Activated CD4-positive, alpha-beta T cell treated with anti-CD3 and anti-CD28 coated beads, Interleukin-2, amount 50 U/mL, for 24 hours (primary cell): ENCODE results near the gene EOLA1.
"Not testable (repeated sequence)": the region's sequence is repeated elsewhere in the genome, so short reads cannot be mapped to it uniquely, and the experiment has no call there.

Experiments used
- DNase-seq, 2 donors: peaks; one replicate each; pipeline ENCODE4 v3.0.0-alpha.2; 2020; ENCODE audit warnings: low read depth in 1 of 2, low spot score in 1 of 2

EOLA1 gene

DNA sequence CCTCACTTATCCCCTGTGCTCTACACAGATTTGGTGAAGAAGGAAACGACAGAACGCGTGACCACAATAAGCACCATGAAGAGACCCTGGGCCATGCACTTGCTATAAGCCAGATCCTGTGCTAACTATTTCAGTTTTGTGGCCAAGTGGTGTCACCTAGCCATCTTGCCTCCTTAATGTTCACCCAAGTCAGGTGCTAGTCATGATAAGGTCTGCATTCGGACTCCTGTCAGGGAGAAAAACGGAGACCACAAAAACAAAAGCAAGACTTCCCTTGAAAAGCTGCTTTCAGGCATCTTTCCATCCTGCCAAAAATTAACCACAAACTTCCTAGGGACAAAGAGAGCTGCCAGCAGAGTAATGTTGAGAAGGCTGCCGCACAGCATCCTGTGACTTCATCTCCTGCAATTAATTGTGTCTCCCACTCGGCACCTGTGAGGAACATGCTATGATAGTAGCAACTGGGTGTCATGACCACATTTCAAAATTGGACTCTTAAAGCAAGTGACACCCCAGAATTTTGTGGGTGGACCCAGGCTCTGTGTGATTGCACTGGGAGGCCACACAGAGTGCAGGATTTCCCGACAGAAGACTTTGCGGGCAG, 26.9 kb upstream of the EOLA1 start:
- DNase-seq: no peak

DNA sequence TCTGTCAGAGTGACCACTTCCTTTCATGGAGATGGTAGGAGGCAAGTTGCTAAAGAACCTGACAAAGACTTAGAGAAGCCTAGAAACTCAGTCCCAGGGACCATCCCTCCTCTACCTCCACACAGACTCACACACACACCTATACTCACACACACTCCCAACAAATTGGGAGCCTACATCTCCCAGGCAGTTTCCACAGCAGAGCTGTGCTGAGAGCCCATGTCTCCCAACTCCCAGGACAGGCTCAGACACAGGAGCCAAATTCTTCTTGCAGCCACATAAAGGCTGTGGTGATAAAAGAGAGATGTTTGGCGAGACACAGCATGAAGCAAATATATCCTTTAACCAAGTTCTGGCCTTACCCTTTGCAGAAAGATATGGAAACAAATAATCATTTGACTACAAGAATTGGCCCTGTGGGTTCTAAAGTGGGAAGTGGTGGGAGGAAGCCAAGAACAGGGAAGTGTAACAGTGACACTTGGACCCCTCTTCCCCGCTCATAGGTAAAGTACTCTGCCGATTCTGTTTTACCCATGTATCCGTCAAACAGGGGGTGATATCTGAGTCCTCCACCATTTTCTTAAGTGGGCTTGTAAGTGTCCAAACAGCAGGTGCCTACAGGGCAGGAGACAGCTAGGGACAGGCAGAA, 24.7 kb upstream of the EOLA1 start:
- no peak for DNase-seq

DNA sequence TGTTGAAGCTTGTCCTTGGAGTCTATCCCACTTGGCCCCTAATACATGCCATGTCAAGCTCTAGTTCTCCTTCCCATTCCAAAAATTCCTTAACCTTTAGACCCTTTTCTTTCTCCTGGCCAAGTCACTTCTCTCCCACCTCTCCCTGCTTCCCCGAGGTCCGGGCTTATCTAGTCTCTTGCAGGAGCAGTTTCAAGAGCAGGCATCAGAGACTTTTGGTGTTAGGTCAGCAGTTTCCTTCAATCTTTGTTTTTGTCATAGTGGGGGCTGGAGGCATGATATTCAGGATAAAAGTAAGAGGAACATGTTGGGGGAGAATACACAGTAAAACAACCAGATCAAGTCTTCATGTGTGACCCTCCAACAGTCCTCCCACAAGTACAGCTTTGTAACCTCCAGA, 24.2 kb upstream of the EOLA1 start:
- no peak for DNase-seq

DNA sequence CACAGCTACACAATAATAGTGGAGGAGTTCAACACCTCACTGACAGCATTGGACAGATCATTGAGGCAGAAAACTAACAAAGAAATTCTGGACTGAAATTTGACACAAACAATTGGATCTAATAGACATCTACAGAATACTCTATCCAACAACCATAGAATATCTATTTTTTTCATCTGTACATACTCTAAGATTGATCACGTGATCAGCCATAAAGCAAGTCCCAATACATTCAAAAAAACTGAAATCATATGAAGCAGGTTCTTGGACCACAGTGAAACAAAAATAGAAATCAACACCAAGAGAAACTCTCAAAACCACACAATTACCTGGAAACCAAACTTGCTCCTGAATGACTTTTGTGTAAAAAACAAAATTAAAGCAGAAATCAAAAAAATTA, 23.5 kb upstream of the EOLA1 start:
- no peak for DNase-seq

DNA sequence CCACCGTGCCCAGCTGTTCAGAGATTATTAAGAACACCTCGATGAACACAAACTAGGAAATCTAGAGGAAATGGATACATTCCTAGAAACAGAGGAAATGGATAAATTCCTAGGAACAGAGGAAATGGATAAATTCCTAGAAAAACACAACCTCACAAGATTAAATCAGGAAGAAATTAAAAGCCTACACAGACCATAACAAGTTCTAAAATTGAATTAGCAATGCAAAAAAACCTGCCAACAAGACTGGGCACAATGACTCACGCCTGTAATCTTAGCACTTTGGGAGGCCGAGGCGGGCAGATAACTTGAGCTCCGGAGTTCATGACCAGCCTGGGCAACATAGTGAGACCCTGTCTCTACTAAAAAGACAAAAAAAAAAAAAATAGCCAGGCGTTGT, 22.6 kb upstream of the EOLA1 start:
- no peak for DNase-seq

DNA sequence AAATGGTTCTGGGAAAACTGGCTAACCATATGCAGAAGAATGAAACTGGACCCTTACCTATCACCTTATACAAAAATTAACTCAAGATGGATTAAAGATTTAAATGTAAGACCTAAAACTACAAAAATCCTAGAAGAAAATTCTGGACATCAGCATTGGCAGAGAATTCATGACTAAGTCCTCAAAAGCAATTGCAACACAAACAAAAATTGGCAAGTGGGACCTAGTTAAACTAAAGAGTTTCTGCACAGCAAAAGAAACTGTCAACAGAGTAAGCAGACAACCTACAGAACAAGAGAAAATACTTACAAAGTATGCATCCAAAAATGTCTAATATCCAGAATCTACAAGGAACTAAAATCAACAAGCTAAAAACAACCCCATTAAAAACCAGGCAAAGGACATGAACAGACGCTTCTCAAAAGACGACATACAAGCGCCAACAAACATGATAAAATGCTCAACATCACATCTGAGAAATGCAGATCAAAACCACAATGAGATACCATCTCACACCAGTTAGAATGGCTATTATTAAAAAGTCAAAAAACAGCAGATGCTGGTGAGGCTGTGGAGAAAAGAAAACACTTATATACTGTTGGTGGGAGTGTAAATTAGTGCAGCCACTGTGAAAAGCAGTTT, 20.1 kb upstream of the EOLA1 start:
- not testable (repeated sequence) for DNase-seq

DNA sequence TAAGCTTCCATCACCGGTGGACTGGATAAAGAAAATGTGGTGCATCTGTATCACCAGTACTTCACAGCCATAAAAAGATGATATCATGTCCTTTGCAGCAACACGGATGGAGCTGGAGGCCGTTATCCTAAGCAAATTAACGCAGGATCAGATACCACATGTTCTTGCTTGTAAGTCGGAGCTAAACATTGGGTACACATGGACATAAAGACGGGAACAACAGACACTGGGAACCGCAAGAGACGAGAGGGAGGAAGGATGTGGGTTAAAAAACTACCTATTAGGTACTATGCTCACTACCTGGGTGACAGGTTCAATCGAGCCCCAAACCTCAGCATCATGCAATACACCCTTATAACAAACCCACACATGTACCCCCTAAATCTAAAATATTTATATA, 19.4 kb upstream of the EOLA1 start:
- no peak for DNase-seq

DNA sequence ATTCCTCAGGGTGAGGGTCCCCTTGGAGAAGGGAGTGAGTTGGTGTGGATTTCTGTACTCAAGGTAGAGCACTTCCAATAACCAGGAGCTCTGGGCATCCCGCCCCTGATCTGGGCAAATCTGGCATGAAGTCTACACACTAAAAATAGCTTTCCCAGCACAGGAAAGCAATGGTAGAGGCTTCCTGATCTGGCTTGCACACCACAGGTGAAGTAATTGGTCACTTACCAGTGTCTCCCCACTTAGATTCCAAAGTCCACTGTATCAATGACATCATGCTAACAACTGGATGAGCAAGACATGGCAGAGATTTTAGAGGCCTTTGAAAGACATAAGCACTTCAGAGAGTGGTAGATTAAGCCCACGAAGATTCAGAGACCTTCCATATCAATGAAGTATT, 17.9 kb upstream of the EOLA1 start:
- DNase-seq: no peak

DNA sequence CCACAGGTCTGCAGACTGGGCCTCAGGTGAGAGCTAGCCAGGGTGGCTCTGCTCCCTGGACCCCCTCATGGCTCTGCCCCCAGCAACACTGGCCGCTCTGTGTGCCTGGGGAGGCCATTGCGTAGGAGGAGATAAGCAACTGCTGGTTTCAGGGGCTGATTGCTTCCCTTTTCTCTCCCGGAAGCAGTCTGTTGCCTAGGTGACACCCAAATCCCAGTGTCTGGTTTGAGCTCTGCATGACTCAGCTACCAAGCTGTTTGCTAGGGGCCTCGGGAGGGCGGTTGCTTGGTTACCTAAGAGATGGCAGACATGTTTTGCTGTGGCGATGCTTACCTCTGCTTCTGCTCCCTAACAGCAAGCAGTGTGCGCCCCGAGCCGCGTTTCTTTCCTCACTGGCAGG, 15.4 kb upstream of the EOLA1 start:
- DNase-seq: peak in 1 of 2 donors; percentile 47

DNA sequence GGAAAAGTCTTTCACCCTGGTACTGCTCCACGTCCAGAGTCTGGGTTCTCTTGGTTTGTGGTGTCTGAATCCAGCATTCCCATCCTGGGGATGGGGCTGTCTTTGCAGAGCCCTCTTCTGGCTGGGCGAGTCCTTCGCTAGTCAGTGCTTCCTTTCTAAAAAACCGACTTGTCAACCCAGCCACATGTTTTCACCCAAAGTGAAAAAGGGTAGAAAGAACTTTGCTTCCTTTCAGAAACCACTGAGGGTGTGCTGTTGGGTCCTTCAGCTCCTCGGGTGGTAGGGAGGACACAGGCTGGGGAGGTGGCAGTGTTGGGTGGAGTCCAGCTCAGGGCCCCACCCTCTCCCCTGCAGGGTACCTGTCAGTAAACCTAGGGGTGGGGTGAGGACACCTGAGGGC, 14.9 kb upstream of the EOLA1 start:
- not testable (repeated sequence) for DNase-seq

DNA sequence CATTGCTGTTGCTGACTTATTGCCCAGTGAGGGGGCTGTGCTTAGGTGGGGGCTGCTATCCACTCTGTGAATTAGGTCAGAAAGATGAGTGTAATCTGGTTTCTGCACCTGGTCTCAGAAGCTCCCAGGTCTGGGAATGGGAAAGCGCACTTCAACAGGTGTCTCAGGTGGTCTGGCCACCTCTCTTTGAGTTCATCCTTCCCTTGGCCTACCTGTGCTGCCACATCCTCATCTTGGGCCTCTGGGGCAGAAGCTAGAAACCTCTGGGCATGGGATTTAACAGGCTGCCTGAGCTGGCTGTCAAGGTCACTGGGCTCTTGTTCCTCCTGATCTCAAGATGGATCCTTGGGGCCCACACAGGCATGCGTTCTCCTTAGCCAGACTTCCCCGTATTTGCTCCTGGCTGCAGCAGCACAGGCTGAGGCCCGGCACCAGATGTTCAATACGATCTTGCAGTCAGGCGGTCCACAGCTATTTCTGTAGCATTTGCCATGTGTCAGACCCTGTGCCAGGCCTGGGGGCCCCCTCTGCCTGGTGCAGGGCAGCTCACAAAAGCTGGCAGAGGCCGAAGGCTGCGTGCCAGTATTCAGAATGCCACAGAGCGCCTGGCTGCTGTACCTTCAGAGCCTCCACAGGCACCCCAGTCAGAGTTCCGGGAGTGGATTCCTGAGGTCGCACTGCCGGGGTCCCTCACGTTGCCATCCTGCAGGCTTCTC, 14.3 kb upstream of the EOLA1 start:
- not testable (repeated sequence) for DNase-seq

DNA sequence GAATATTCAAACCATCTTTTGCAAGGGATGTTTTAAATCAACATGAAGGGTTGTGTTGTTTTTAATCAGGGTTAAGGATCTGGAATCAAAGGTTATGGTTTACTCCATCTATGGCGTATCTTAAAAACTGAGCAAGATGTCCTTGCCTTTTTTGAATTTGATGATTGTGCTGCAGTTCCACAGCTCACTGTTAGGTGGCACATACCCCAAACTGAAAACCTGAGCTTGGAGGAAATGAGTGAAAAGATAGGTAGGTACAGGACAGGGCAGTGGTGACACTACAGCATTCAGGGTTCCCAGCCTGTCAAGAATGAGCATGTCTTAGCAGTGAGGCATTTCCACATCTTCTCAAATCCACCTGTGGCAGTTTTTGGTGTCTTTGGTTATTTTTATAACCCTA, 13.1 kb upstream of the EOLA1 start:
- DNase-seq: no peak

DNA sequence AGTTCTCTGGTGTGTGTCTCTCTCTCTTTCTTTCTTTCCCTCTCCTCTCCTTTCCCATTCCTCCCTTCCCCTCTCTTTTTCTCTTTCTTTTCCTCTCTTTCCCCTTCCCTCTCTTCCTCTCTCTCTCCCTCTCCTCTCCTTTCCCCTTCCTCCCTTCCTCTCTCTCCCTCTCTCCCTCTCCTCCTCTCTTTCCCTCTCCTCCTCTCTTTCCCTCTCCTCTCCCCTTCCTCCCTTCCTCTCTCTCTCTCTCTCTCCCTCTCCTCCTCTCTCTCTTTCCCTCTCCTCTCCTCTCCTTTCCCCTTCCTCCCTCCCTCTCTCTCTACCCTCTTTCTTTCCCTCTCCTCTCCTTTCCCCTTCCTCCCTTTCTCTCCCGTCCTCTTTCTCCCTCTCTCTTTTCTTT, 12.4 kb upstream of the EOLA1 start:
- DNase-seq: no peak

DNA sequence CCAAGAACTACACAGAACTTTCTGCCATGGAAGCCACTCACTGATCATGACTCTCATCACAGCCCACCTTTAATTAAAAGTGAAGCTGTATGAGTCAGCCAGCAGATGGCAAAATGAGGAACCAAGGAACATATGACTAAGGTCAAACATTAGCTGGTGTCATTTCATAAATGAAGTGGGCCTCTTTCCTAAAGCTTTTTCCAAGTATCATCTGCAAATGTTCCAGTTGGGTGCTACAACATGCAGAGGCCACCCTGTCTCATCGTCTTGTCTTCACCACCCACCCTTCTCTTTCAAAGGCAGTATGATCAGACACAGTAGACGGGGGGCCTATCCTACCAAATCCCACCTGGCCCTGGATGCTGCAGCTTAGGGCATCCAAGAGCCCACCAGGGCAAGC, 9.2 kb upstream of the EOLA1 start:
- DNase-seq: no peak

DNA sequence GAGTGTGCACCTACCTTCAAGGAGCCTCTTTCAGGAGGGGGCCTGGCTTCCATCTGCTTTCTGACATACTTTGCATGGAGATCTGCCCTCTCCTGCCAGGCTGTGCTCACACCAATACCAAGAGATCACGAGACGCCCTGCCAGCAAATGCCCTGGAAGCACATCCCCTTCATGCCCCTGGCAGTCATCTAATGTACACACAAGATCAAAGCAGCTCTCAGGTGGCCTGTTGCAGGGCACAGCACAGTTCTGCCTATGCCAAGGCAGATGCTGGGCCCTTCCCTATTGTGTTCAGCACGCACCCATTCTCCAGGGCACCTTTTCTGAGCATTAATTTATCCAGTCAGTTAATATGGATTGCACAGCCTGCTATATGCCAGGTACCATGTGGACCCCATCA, 7.9 kb upstream of the EOLA1 start:
- not testable (repeated sequence) for DNase-seq

DNA sequence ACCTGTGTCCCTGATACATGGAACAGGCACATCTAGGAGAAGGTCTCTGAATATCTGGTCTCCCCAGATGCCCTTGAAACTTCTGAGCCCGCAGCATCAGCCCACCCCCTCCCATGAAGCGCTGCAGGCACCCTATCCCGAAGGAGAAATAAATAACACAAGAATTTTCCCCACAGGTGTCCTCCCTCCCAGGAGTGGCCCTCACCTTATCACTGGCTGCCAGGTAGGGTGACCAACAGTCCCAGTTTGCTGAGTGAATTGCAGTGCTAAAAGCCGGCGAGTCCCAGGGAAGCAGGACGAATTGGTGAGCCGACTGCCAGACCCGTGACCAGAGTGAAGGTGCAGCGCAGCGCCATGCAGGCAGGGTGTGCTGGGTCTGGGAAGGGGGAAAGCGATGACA, 6.8 kb upstream of the EOLA1 start:
- DNase-seq: not testable (repeated sequence)

DNA sequence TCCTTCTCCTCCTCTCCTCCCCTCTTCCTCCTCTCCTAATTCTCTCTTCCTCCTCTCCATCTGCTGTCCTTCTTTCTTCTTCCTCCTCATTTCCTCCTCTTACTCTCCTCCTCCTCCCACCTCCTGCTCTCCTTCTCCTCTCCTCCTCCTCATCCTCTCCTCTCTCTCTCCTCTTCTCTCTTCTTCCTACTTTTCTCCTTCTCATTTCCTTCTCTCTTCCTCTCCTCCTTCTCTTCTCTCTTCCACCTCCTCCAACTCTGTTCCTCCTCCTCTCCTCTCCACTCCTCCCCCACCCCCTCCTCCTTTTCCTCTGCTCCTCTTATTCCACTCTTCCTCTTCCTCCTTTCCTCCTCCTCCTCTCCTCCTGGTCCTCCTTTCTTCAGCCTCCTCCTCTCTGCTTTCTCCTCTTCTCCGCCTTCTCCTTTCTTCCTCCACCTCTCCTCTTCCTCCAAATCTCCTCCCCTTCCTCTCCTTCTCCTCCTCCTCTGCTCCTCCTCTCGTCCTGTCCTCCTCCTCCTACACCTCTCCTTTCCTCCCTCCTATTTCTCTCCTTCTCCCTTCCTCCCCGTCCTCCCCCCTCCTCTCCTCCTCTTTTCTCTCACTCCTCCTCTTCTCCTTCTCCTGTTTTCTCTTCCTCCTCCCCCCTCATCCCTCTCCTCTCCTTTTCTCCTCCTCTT, 5.7 kb upstream of the EOLA1 start:
- not testable (repeated sequence) for DNase-seq

DNA sequence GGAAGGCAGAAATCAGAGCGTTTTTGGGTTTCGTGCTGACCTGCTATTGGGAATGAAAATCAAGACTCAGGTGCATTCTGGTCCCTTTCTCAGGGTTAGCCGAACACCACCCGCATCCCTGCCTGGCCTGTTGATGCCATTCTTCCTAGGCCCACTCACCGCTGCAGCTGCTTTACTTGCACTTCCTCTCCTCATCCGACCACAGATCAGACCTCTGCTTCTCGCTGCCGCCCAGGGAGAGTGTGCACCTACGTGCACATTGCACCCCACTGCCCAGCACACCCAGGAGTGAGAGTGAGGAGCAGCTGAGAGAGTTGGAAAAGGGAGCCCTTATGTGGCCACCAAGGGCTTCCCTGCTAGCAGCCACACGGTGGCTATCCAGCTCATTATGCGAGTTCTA, 3.3 kb upstream of the EOLA1 start:
- not testable (repeated sequence) for DNase-seq

DNA sequence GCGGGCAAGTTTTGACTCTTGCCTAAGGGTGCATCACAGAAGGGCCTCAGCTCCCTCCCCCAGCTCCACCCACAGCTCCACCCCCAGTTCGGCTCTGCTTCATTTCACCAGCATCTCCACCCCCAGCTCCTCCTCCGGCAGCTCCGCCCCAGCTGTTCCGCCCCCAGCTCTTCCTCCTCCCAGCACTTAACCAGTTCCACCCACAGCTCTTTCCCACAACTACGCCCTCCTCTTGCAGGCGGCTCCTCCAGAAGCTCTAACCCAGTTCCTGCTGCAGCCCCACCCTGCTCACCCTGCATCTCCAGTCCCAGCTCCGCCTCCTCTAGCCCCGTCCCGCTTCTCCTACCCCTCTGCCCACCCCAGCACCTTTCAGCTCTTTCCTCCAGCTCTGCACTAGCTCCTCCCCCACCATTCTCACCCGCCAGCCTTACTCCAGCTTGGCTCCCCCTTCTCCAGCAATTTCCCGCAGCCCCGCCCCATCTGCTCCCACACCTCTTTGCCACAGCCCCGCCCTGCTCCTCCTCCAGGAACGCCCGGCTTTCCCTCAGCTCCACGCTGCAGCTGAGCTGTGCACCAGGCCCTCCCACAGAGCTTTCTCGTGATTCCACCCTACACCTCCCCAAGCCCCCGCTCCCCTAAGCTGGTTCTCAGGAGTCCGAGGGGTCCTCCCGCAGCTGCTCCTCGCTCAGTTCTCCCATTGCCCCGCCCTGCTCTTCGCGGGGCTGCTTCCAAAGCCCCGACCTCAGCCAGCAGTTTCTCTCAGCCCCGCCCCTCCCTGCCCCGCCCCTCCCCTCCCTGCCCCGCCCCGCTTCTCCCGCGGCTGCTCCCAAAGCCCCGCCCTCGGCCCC, 1.3 kb upstream of the EOLA1 start:
- DNase-seq: peak; percentile 31 to 62

DNA sequence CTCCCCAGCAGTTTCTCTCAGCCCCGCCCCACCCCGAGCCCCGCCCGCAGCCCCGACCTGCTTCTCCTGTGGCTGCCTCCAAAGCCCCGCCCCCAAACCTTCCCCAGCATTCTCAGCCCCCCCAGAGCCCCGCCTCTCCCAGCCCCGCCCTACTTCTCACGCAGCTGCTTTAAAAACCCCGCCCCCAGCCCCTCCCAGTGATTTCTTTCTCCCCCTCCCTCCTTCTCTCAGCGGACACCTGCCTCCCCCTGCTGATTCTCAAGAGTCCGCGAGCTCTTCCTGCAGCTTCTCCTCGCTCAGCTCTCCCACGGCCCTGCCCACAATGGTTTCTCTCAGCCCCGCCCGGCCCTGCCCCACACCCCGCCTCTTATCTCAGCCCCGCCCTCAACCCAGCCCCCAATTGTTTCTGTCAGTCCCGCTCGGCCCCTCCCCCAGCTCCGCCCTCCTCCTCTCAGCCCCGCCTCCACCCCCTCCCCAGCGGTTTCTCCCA, 636 bp upstream of the EOLA1 start:
- peak; percentile 64 to 84 for DNase-seq
